GM18508 (cell line): ENCODE measurements around the gene NOD1.
"Not testable (repeated sequence)": the region's sequence is repeated elsewhere in the genome, so short reads cannot be mapped to it uniquely, and the experiment has no call there.

Experiments used
- ATAC-seq: cut with Tn5 transposase; IDR thresholded peaks from one replicate; pipeline ENCODE4 v1.9.1; 2021; ENCODE audit warnings: moderate number of reproducible peaks; ENCODE audit not compliant: insufficient read depth, unreplicated experiment

The NOD1 gene

DNA sequence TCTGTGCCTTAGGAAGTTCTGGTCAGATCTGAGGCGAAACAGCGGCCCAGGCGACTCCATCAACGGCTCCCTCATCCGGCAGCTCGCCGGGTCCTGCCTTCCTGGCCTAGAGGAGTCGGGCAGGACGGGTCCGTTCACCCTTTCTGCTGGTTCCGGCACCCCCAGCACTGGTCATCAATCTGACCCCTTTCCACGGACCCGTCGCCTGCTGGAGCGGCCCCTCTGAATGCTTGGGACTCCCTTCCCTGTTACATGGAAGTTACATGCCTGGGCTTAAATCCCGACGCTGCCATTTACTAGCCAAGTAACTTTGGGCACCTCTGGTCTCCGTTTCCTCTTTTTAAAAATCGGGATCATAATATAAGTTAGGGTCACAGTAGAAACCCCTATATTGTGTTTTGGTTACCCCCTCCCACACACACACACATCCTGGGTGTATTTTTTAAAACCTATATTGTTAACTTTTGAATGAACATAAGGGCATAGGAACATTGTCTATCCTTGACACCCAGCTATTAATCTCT lies 26.7 kb upstream of the NOD1 start:
- no peak for ATAC-seq

DNA sequence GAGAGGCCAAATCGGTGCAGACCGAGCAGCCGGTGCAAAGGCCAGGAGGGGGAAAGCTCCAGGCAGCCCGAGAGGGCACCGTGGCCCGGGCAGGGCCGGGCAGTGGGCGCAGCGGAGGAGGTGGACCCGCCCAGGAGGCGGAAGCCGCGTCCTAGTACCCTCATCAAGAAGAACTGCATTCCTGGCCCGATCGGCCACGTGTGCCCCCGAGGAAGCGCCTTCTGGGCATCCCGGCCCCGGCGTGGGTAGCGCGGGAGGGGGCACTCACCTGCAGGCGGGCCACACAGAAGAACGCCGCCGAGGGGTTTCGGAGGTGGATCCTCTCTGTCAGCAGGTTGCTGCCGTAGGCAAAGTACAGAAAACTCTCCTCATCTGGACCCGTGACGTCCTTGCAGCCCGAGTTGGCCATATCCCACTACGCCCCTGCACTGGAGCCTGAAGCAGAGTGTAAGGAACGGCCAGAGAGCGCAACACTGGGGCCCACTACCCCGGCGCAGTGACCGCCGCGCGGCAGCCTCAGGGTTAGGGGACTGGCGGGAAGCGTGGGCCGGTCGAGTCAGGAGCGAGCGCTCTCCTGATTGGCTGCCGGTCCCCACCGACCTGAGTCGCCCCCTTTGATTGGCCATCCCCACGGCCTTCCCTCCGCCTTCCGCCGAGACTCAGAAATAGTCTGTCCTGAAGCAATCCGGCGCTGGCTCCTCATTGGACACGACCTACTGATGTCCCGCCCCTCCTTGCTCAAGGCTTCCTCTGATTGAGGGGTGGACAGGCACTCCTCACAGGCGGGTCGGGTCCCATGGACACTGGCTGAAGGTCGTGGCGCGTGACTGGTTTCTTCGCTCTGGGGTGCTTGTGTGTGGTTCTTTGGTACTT lies 26.0 kb upstream of the NOD1 start, which contains the start of gene GGCT:
Gene GGCT, minus strand, starts transcription at position 529 of the 873 bp plus-strand sequence. Its CDS starts 120 bp downstream, at position 409.
- peak; percentile 98 for ATAC-seq

DNA sequence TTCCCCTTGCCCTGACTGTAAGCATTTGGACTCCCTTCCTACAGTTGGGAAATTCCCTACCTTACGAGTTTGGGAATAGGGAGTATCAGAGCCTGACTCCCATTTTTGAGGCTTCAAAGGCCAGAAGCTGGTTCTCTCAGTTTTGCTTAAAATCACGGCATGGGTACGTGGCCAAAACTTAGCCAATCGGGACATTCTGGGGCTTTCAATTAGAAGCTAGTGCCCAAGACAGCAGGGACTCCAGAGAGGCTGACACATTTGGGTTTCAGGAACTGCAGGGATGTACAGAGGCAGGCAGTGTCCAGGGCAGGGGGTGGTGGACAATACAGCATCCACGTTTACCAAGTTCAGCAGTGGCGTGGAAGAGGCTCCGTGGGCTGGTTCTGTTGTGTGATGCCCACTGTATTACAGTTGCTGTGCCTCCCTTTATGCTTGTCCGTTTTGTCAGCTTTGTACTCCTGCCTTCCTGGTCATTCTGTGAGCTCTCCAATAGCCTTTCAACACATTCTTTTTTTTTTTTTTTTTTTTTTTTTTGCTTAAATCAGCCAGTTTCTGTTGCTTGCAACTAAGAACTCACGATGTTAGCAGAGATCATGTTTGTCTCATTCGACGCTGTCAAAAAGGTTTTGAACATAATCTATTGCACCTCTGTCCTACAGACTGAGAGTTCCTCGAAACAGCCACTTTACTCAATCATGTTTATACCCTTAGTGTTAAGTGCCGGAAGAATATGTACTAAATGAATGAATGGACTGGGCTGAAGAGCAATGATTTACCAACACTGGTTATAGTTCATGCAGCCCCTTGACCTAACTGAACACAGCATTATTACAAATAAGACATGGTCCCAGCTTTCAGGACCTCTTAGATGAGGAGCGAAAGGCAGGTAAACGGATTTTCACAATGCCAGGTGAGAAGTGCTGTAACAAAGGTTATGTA lies 25.0 kb upstream of the NOD1 start:
- no peak for ATAC-seq

DNA sequence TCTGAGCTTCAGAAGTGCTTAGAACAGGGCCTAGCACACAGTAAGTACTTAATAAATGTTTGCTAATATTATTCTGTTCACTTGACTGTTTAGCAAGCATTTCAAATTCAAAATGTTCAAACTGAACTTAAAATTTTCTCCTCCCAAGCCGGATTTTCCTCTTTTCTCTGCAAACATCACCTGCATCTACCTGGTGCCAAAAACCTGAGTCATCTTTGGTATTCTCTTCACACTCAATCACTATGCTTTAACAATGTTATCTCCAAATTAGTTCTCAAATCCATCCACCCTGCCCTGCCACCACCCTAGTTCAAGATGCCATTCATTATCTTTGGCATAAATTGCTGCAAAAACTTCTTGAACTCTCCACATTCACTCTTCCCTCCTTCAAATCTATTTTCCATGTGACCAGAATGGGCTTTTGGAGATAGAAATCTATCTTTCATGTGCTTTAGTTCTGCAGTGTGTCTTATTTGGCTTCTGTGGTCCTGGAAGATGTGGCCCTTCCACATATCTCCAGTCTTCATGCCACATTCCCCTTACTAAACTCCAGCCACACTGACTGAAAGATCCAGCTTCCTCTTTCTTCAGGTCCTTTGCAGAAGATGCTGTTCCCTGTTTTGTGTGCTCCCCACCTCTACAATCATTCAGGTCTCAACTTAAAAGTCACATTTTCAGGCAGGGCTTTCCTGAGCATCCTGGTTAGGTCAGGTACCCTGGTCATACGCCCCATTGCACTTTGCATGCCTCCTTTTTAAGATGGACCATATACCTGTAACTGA lies 24.1 kb upstream of the NOD1 start:
- no peak for ATAC-seq

DNA sequence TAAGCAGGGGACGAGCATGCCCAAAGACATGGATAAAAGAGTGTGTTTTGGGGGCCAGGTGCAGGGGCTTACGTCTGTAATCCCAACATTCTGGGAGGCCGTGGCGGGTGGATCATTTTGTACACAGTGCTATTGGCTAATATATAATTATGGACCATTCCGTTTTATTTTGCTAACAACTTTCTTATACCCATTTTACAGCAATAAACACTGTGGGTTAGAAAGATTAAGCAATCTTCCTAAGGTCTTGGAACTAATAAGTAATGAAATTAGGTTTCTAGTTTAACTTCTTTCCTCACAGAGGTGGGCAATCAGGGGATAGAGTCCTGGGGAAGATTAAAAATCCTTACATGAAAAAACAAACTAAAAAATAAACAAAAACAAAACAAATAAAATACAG lies 22.7 kb upstream of the NOD1 start:
- ATAC-seq, result no peak

DNA sequence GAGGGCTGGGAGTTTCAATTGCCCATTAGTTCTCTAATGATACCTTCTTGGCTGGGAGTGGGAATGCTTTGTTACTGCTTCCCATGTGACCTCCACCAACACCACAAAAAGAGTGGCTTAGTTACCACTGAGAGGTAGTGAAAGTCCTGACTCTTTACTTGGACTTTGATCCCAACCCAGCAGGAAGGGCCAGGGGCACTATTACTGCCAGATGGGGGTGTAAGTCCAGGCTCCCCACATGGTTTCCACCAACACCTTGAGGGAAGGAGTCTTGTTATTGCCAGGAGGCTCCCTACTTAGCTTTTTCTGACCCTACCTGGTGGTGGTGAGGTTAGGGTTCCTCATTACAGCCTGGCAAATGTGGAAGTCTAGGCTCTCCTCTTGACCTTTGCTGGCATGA lies 14.6 kb upstream of the NOD1 start:
- no peak for ATAC-seq

DNA sequence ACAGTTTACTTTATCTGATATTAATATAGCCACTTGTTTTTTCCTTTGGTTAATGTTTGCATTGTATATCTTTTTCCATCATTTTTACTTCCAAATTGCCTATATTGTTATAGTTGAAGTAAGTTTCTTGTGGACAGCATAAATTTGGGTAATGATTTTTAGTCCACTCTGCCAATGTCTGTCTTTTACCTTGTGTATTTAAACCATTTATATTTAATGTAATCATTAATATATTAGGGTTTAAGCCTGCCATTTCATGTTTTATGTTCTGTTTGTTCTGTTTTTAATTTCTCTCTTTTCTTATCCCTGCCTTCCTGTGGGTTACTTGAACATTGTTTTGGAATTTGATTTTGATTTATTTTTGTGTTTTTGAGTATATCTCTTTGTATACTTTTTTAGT lies 12.8 kb upstream of the NOD1 start:
- ATAC-seq, result no peak

DNA sequence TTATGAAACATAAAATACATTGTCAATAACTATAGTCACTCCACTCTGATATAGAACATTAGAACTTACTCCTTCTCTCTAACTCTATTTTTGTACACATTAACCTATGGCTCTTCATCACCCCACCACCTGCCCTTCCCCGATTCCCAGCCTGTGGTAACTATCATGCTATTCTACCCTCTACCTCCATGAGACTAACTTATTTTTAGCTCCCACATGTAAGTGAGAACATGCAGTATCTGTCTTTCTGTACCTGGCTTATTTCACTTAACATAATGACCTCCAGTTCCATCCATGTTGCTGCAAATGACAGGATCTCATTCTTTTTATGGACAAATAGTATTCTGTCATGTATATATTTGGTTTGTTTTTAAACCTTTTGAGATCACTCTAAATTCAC lies 8.8 kb upstream of the NOD1 start:
- ATAC-seq, result no peak

DNA sequence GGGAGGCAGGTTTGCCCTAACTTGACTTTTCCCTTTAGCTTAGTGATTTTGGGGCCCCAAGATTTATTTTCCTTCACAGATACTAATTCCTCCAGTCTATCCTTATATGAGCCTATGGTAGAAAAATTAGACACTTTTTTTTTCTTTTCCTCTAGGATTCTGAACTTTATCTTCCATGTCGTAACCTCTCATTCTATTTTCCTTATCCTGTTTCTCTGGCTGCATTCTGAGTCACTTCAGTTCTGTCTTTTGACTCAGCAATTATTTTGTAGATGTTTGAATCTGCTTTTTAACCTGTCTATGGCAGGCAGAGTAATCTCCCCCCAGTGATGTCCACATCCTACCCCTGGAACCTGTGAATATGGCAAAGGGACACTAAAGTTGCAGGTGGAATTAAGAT lies 7.1 kb upstream of the NOD1 start:
- no peak for ATAC-seq

DNA sequence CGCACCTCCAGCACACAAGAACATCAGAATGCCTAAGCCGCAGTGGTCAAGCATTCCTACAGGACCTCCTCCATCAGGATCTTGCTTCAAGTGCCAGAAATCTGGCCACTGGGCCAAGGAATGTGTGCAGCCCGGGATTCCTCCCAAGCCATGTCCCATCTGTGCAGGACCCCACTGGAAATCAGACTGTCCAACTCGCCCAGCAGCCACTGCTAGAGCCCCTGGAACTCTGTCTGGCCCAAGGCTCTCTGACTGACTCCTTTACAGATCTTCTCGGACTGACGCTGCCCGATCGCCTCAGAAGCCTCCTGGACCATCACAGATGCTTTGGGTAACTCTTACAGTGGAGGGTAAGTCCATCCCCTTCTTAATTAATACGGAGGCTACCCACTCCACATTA lies 2.8 kb upstream of the NOD1 start:
- not testable (repeated sequence) for ATAC-seq

DNA sequence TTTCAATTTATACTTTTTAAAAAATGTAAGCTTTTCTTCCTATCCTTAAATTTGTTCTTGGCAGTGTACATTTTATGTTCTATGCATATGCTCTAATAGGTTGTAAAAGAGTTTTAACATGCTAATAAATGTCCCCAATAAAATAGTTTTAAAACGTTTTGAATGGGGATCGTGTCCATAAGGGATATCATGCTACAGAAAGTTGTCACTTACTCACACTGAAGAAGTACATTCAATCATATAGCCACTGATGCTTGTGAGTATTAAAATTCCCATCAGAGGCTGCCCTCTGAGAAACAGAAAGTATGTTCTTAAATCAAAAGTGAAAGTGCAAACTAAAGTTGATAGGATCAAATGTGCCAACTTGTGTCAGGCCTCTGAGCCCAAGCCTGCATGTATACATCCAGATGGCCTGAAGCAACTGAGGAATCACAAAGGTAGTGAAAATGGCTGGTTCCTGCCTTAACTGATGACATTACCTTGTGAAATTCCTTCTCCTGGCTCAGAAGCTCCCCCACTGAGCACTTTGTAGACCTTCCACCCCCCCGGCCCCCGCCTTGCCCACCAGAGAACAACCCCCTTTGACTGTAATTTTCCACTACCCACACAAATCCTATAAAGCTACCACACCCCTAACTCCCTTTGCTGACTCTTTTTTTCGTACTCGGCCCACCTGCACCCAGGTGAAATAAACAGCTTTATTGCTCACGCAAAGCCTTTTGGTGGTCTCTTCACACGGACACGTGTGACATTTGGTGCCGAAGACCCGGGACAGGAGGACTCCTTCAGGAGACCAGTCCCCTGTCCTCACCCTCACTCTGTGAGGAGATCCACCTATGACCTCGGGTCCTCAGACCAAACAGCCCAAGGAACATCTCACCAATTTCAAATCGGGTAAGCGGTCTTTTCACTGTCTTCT lies 877 bp upstream of the NOD1 start:
- no peak for ATAC-seq

DNA sequence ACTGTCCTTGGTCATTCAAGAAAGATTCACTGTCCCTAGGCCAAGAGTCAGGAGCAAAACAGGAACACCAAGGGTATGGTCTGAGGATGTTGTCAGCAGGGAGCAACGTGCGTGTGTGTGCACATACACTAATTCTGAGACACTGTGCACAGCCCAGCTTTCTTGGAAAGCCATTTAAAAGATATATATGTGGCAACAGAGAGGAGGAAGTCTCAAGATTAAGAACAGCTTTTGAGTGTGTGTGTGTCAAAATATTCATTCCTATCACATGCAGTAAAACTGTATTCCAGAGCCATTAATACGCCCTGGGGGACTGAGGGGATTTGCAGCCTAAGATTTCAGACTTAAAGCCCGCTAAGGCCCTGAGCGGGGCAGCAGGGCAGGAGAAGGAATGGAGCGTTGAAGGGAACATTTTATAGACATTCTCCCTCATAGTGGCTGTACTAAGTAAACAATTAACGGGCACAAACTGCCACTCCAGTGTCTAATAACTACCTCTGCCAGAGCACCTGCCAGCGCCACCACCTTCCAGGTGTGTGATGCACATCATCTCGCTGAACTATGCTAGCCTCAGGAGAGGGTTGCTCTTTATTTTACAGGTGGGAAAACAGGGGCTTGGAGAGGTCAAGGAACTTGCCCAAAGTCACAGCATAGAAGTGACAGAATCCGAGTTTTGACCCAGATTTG lies 2.0 kb downstream of the NOD1 start:
- no peak for ATAC-seq

DNA sequence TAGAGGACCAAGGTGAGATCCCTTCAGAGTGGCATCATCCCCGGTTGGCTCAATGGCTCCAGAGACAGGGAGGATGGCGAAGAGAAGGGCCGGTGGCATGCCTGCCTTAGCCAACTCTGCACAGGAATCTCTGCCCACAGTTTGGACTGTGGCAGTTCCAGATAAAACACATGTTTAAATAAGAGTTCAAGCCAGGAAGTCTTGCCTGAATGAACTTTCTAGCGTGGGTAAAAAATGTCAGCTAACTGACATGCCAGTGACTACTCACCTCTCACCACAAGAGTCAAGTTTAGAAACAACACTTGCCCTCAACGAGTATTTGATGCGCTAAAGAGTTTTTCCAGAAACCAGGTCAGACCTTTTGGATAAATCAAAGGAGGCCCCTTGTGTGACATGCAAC lies 3.0 kb downstream of the NOD1 start:
- ATAC-seq, result no peak

DNA sequence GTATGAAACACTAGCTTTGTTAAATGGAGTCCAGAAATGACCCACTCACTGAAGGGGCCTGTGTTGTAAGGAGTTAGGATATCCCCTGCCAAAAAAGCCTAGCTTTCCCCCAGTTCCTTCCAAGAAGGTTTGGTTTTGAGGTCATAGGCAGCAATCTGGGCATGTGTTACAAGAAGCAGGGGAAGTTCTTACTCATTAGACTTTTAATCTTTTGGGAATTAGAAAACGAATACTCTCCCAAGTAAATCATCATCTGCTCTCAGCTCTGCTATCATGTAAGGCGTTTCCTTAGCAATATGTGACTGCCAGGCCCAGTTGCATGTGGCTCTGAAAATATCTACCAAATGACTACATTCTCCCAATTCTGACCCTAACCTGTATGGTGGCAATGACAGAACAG lies 3.7 kb downstream of the NOD1 start:
- no peak for ATAC-seq

DNA sequence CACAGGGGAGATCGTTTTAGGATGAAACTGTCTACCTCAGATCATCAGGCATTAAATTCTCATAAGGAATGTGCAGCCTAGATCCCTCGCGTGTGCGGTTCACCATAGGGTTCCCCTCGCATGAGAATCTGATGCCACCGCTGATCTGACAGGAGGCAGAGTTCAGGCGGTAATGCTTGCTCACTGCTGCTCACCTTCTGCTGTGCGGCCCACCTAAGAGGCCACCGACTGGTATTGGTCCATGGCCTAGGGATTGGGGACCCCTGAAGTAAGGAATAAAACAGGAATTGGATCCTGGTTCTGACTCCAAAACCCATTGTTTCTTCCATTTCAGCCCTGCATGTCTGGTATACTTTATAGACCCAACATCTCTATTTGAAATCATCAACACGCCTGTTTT lies 4.1 kb downstream of the NOD1 start:
- ATAC-seq, result no peak

DNA sequence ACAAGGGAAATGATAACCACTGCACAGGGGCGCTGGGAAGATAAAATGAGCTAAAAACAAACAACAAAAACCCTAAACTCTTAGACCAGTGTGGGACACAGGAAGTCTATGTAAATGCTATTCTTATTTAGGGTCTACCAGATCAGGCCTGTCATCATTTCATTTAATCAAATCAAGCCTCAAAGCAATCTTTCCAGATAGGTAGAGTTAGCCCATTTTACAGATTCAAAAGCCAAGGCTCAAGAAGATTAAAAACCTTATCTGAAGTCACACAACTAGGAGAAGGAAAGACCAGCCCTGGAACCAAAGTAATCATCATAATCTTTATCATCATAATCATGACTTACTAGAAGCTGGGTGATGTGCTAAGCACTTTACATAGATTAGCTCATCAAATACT lies 4.7 kb downstream of the NOD1 start:
- ATAC-seq, result no peak

DNA sequence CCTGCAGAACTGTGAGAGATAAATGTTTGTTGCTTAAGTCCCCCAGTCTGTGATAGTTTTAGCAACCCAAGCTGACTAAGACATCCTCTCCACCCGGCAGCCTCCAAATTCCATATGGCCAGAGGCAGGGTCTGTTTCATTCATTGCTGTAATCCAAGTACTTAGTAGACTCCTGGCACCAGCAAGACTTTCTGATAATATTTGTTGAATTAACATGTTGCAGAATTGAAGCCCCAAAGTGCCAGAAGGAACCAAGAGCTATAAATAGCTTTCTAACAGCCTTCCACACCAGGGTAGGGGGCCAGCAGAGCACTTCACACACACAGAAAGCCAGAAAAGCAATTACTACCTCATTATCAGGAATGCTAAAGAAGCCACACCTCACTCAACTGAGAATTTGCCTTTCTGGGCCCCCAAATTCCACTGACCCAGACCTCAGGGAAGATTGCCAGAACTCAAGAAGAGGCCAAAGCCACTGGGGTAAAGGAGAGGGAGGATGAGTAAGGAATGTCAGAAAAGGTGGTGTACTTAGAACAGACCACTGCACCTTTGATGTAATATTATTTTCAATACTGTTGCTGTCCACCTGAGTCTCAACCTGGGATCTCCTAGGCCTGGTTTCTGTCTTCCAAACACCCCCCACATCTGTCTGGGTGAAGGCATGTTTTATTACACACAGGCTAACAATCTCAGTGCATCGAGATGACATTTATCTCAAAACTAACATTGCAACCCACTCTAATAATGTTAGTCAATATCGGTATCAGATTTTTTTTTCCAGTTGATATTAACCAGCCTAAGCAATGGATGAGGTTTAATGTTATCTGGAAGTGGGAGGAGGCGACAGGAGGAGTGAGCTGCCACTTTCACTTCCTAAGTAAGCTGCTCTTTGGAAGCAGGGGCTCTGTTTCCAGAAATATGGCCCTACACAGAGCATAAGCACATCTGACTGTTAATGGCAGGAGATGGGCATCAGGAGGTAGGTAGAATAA lies 5.5 kb downstream of the NOD1 start:
- ATAC-seq, result no peak
